SK-MEL-5 (cell line): ENCODE results near the gene LPAR6. TPM values are rescaled to one million over a fixed set of nuclear protein-coding genes. Genes with fewer than 3 reads are reported as not detected.

Source experiments
- DNase-seq: peaks from one replicate; pipeline ENCODE4 v3.0.0-alpha.2; 2016; ENCODE audit warnings: low read depth, low spot score
- in situ Hi-C: cut with HindIII; loops from 2 replicates; pipeline ENCODE4 v1.10.0; 2016; ENCODE audit warnings: low sequenced_read_pairs, high pct_unique_total_duplicates, low pct_unique_long_range_greater_than_20kb
- small RNA-seq, 2 experiments: library from RNA; depleted of rRNA; stranded (forward); fragments of <200 nt; gene quantifications; one replicate each; pipeline ENCODE3, GENCODE V24; 2014
- total RNA-seq: library from RNA; depleted of rRNA; stranded (reverse); fragments of >200 nt; shearing (Covaris generic); gene quantifications from 2 replicates; pipeline ENCODE4 v1.2.3, GENCODE V29; 2014; rRNA removed

Gene LPAR6
- total RNA-seq, 1 experiment from 2014 or later: 31.0 TPM

GRCh38 chr13:48393698-48394085, 19.2 kb downstream of the LPAR6 start:
- in situ Hi-C loops: no loop called here
- DNase-seq: no peak

- in situ Hi-C loops: no loop called here
- DNase-seq: no peak
These were observed 19.7 kb downstream of the LPAR6 start for GRCh38 chr13:48393030-48393697.

GRCh38 chr13:48391257-48391656, 21.7 kb downstream of the LPAR6 start:
- in situ Hi-C loops: no loop called here

GRCh38 chr13:48386816-48387215, 26.1 kb downstream of the LPAR6 start:
- in situ Hi-C loops: no loop called here

More at GRCh38 chr13:48391257-48391656, 21.7 kb downstream of the LPAR6 start:
- no peak for DNase-seq

GRCh38 chr13:48383384-48383783, 29.5 kb downstream of the LPAR6 start:
- DNase-seq: no peak

More at GRCh38 chr13:48386816-48387215, 26.1 kb downstream of the LPAR6 start:
- no peak for DNase-seq

GRCh38 chr13:48380581-48380980, 32.3 kb downstream of the LPAR6 start:
- no peak for DNase-seq
- in situ Hi-C loops: no loop called here

More at GRCh38 chr13:48383384-48383783, 29.5 kb downstream of the LPAR6 start:
- in situ Hi-C loops: no loop called here

GRCh38 chr13:48377857-48378256, 35.1 kb downstream of the LPAR6 start:
- no peak for DNase-seq
- in situ Hi-C loops: no loop called here

GRCh38 chr13:48370815-48371214, 42.1 kb downstream of the LPAR6 start:
- in situ Hi-C loops: no loop called here
- DNase-seq: no peak

- no peak for DNase-seq
- in situ Hi-C loops: no loop called here
These were observed 42.9 kb downstream of the LPAR6 start for GRCh38 chr13:48369988-48370387.

Small RNA genes within 50 kb of the gene (small RNA-seq; reads per million reads assigned to genes)
- 0 reads per million in 2 experiments for gene RF00017

Other genes with a start within 250 kb of the LPAR6 start
- gene ITM2B, start 179.9 kb downstream of the LPAR6 start, total RNA-seq: 302 and 309 TPM in 2 replicates
- gene RB1, start 109.4 kb downstream of the LPAR6 start, total RNA-seq: 43.8 and 44.7 TPM in 2 replicates
- 4.8 and 5.0 TPM in 2 replicates for gene RCBTB2, start 120.0 kb upstream of the LPAR6 start, total RNA-seq
- gene CYSLTR2, start 240.8 kb upstream of the LPAR6 start, total RNA-seq: 19.3 and 23.6 TPM in 2 replicates